22Rv1 (cell line): ENCODE data around the gene B3GAT2.

ENCODE experiments used
- H3K27ac ChIP-seq: fragments of 450-650 bp; 2 replicates; pipeline ENCODE4 v1.5.1; 2017
- ZFX ChIP-seq: fragments of 450-650 bp; IDR thresholded peaks from 2 replicates; pipeline ENCODE4 v1.6.1; 2017; ENCODE audit warnings: antibody characterized with exemption, borderline replicate concordance
- TF ChIP-seq, protein P1 (sequence below): fragments of 450-650 bp; IDR thresholded peaks from 2 replicates; pipeline ENCODE4 v1.5.1; 2017; ENCODE audit warnings: mild to moderate bottlenecking

The B3GAT2 gene

DNA sequence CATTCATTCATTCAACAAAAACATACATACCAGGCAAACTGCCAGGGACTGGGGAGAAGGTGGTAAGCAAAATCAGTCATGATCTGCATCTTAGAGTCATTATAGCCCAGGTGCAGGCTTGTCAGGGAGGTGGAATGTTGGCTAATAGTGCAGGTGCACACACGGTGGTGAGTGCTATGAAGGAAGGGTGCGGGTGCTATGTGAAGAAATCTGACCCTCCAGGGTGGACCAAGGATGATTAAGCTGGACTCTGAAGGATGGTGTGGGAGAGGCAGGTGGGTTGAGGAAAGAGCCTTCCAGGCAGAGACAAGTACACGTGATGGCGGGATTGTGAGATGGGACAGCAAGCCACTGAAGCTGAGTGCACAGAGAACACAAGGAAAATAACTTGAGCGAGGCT is 77.4 kb downstream of the B3GAT2 start:
- no peak for TF ChIP-seq ZFX
- TF ChIP-seq, protein P1, sequence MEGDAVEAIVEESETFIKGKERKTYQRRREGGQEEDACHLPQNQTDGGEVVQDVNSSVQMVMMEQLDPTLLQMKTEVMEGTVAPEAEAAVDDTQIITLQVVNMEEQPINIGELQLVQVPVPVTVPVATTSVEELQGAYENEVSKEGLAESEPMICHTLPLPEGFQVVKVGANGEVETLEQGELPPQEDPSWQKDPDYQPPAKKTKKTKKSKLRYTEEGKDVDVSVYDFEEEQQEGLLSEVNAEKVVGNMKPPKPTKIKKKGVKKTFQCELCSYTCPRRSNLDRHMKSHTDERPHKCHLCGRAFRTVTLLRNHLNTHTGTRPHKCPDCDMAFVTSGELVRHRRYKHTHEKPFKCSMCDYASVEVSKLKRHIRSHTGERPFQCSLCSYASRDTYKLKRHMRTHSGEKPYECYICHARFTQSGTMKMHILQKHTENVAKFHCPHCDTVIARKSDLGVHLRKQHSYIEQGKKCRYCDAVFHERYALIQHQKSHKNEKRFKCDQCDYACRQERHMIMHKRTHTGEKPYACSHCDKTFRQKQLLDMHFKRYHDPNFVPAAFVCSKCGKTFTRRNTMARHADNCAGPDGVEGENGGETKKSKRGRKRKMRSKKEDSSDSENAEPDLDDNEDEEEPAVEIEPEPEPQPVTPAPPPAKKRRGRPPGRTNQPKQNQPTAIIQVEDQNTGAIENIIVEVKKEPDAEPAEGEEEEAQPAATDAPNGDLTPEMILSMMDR, result no peak
- no peak overlapping the region for H3K27ac ChIP-seq

DNA sequence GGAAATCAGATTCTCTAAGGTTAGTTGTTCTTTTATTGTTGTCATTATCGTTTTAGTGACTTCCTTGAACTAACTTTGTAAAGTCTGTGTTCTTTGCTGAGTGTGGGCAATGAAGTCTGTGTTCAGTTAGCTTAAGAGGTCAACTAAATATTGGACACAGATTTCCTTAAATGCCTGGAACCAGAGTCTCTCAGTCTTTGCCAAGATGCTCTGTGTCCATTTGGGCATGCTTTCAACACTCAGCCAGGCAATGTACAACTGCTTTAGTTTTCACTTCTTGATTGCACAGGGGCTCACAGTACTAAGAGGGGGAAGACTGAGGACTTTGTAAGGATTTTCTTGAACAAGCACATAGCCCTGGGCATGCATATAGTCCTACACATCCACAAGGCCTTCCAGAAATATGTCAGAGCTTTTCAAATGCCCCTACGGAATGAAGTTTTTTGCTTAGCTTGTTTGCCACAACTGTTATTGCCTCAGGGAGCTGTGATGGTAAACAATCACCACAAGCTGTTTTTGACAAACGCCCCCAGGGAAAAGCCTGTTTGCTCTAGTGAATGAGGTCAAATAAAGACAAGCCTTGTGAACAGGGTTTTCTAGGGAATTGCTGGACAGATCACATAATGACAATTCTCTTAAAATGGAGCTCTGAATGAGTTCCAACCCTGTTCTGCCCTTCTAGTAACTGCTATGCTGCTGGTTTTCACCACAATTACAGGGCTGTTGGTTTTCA is 82.5 kb downstream of the B3GAT2 start:
- no peak overlapping the region for H3K27ac ChIP-seq
- no peak for TF ChIP-seq ZFX
- TF ChIP-seq, protein P1, result no peak

DNA sequence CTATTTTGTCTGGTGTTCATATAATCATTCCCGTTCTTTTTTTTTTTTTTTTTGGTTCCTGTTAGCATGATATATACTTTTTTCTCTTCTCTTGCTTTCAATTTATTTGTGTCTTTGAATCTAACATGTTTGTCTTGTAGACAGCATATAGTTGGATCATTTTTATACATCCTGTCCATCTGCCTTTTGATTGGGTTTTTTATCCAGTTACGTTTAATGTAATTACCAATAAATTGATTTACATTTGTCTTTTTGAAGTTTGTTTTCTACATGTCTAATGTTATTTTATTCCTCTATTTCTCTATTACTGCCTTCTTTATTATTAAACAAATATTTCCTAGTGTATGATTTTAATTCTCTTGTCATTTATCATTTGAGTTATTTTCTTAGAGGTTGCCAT is 84.4 kb downstream of the B3GAT2 start:
- TF ChIP-seq, protein P1, result no peak
- TF ChIP-seq ZFX, result no peak
- H3K27ac ChIP-seq, result no peak overlapping the region

DNA sequence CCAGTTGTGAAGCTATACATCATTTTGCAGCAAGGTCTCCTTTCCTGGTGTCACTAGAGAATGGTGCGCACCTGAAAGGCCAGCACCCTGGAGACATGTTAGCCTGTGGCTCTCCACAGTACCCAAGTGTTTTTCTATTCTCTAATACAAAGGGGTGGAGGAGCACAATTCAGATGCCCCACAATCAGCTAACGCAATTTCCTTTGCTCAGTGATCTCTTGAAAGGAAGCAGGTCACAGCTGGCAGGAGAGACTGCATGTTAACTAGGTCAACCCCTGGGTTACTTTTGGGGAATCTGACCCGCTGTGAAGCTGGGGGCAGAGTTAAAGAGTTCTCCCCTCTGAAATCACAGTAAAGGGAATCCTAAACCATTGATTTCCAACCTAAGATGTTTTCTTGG is 92.5 kb downstream of the B3GAT2 start:
- TF ChIP-seq, protein P1, result no peak
- no peak for TF ChIP-seq ZFX
- no peak overlapping the region for H3K27ac ChIP-seq

DNA sequence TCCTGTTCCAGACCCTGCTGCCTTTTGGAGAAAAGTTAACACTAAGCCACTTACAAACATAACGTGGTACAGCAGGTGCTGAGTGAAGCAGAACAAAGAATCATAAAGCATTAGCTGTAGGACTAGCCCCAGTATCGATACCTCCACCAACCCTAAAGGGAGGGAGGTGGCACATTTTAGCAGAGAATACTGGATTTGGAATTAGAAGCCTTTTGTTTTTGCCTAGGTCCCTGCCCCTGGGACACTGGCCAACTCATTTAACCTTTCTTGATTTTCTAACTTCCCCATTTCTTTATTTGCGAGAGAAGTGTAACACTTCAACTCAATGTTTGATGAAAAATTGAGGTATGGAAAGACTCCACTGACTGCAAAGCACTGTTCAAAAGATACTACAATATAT is 93.5 kb downstream of the B3GAT2 start:
- H3K27ac ChIP-seq, result no peak overlapping the region
- no peak for TF ChIP-seq ZFX
- TF ChIP-seq, protein P1, result no peak

DNA sequence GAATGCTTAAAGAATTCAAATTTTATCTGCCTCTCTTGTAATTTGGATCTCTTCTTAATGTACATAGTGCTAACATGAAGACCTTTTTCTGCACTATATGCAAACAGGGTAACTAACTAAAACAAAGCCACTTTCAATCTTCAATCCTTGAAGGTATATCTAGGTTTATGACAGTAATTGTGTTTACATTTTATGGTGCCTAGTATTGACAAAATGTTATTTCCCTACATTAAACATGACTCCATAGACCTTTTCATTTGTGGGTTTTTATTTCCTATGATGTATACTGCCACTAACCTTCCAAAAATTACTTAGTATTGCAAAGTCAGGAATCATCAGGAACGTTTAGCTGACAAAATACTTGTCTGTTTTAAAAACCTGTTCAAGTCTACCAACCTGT is 95.9 kb downstream of the B3GAT2 start:
- TF ChIP-seq, protein P1, result no peak
- TF ChIP-seq ZFX, result no peak
- no peak overlapping the region for H3K27ac ChIP-seq

DNA sequence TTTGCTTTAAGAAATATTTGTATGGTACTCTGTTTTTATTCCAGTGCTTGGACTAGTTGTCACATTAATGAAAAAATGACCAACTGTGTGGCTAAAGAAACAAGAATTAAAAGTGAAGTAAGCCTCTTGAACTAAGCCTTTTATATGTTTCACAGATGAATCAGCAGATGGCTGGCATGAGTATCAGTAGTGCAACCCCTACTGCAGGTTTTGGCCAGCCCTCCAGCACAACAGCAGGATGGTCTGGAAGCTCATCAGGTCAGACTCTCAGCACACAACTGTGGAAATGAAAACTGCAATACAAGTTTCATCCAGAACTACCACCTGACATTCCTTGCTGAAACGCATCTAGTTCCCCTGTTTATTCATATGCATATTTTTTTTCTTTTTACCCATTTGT is 96.8 kb downstream of the B3GAT2 start:
- TF ChIP-seq, protein P1, result no peak
- no peak for TF ChIP-seq ZFX
- H3K27ac ChIP-seq, result no peak overlapping the region
